UCSD-AML1 (cell line): ENCODE measurements around the gene MRPL50.

Experiments used
- DNase-seq: peaks from one replicate; lab custom pipeline; 2025; ENCODE audit not compliant: unreplicated experiment; lab: John Stamatoyannopoulos, UW

Gene MRPL50

DNA sequence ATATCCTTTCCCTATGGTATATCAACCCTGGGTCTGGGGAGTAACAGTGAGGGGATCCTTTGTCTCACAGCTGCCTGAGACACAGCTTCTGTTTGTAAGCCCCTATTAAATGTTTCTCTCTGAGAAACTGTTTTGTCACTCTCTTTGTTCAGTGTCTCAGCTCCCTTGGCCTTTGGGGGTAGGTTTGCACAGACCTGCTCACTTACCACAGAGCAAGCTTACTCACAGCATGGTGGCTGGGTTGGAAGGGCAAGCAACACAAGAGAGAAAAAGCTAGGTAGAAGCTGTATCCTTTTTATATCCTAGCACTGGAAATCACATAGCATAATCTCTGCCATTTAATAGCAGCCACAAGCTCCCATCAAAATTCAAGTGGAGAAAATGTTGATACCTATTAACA is 18.1 kb downstream of the MRPL50 start:
- DNase-seq = no peak

DNA sequence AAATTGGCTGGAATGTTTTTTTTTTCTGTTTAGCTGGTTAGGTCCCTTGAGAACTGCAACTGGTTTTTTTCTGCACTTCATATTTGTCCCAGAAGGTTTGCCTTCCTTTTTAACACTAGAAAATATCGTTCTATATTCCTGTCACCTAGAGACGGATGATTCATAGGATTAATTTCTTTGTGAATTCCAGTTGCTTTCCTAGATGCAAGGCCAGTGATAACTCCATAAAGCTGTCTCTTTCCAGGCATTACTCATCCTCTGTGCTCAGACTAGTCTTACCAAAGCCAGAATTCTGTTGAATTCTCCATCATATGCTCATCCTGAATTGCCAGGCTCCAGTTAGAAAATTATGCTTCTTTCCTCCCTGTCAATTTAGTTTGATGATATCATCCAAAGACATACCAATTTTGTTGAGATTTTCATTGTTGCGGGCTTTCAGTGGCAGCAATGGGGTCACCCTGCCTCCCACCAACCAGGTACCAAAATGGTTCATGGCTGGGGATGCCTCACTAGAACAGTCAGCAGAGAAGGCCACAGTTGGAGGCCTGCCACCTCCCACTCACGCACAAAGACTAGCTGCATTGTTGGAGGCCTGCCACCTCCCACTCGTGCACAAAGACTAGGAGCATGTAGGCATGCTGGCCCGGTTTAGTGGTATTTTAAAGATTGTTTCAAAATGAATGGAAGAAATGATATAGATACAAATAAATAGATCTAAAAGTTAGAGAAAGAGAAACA is 22.1 kb downstream of the MRPL50 start:
- no peak for DNase-seq

DNA sequence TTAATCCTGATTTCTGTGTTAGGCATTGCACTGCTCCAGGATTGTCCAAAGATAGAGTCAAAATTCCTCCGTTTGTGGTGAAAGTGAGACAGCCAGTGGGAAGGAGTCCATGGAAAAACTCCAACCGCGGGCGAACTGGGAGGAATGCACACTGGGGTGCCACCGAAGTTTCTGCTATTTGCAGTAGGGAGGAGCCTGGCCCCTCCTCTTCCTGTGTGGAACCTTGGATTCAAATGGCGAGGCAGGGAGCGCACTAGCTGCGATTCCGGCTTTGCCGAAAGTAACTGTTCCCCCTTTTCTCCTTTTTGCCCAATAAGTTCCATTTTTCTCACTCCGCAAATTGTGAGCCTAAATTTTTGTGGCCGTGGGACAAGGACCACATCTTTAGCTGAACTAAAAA is 22.9 kb downstream of the MRPL50 start:
- no peak for DNase-seq

DNA sequence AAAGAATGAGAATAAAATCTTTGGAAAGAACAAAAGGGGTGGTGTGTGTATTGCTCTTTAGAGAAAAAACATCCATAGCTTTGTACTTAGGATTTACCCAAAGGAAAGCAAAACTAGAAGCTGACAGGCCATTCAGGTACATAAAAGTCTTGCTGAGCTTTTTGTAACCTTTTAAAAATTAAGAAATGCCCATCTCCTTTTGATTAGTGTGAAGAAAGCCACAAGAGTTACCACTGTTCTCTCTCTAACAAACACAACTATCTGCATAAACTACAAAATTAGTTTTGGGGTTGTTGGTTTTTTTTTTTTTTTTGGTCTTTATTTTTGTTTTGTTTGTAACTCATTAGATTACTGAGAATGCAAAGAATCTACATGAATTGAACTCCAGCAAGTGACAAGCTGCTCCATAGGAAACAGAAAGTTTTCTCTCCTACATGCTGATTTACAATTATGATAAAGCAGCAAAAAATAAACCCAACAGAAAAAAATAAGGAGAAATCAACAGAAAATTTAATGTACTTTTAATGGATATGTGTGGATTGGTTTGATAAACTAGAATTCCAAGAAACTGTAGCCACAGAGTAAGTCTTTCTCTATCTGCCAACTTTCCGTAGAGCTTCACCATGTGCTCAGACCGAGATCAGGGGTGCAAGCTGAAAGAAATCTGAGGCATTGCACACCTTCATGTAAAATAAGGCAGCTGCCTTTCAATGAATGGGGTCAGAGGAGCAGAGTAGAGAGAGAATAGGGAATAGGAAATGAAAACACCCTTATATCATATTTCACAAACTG is 25.9 kb downstream of the MRPL50 start:
- DNase-seq = no peak

DNA sequence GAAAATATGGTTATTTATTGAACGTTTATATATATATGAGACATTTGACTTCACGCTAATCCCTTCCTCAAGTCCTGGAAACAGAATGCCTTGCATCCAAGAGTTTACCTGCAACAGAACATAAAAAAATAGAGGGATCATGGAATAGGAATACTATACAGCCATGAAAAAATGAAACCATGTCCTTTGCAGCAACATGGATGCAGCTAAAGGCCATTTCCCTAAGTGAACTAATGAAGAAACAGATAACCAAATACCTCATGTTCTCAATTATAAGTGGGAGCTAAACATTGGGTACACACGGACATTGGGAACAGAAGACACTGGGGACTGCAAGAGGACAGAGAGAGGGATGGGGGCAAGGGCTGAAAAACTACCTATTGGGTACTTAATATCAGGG is 26.6 kb downstream of the MRPL50 start:
- no peak for DNase-seq

DNA sequence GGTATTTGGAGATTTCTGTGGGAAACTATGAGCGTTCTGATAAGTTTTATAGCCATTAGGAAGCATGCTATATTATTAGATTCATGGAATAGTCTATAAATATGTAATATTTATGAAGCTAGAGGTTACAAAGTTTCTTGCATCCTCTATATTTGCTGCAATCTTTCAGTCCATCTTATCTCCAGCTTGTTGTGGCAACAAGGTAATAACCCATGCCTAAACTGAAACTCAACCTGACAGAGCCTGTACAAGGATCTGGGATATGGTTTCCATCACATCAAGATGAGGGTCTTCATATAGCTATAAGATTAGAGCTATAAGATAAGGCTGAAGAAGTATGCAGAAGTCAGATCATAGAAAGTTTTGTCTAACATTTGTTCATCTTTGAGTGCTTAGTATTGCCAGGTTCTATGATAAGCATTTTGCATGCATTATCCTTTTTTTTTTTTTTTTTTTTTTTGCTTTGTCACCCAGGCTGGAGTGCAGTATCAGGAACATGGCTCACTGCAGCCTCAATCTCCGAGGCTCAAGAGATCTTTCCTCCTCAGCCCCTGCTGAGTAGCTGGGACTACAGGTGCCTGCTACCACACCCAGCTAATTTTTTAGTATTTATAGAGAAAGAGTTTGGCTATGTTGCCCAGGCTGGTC is 28.4 kb downstream of the MRPL50 start:
- no peak for DNase-seq

DNA sequence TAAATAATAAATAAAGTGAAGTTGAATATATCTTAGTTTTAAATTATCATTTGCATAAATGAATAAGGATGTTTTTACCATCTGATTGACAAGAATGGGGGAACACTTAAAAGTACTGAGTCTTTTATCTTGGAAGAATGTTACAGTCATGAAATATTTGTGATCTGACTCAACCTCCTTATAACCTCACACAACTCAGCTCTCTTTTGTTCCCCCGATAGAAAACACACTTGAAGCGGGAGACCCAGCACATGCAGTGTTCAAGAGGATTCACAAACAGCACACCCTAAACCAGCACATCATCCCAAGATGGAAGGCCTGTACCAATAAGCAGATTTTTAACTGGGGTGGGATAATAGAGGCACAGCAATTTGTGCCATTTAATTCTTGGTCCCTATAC is 29.1 kb downstream of the MRPL50 start:
- no peak for DNase-seq

DNA sequence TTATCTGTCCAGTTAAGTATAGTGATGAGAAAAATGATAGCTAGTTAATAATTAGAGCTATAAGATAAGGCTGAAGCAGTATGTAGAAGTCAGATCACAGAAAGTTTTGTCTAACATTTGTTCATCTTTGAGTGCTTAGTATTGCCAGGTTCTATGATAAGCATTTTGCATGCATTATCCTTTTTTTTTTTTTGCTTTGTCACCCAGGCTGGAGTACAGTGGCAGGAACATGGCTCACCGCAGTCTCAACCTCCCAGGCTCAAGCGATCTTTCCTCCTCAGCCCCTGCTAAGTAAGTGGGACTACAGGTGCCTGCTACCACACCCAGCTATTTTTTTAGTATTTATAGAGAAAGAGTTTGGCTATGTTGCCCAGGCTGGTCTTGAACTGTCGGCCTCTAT is 31.1 kb downstream of the MRPL50 start:
- DNase-seq = no peak

DNA sequence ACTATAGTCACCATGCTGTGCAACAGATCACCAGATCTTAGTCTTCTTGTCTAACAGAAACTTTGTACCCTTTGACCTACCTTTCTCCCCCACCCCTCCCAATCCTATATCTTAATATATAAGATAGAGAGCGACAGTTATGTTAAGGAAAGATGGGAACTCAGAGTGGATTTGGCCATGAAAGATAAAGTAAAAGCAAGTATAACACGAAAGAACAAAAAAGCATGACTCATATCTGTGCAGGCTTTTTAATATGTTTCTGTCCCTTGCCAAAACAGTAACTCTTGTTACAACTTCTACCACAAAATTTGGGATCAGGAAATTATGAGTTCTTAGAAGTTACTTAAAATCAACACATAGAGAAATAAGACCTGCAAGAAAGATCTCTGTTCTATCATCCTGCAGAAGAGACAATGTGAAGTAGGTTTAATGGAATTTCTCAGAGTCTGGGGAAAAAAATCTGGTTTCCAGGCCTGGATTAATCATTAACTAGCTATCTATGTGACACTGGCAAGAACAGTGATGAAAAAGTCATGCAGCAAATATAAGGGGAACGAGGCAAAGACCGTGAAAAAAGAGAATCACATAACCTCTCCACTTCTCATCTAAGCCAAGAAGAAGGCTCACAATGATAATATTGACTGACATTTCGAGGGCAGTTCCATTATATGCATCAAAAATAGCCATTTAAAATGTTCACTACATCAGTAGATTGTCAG is 32.2 kb downstream of the MRPL50 start:
- no peak for DNase-seq

DNA sequence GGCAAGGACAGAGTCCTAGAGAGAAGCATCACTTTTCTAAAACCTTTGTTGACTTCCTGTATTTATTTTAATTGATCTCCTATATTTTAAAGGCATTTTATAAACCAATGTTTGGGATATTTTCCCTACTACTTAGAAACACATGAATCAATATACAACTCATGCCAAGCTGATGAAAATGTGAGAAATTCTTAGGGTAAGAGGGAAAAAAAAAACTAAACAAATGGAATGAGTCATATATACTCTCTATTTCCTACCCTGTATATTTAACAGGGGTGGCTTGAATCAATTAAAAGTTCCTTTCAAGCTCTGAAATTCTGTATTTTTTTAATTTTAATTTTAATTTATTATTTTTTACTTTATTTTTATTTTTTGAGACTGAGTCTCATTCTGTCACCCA is 33.2 kb downstream of the MRPL50 start:
- no peak for DNase-seq

DNA sequence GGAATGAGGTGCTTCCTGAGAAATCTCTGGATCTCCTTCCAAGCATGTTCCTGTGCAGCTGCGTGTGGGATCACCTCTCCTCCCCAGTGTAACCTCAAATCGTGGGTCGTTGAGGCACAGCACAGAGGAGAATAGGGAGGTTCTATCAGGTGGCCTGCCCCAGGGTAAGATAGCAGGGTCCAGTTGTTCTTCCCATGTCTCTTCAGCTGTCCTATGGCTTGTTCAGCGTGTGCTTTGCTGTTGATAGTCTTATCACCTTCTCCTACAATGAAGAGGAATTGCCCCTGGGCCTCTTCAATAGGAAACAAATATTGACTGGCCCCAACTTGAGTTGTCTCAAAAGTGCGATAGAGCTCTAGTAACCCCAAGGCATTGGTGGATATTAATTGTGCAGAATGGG is 36.0 kb downstream of the MRPL50 start:
- no peak for DNase-seq

DNA sequence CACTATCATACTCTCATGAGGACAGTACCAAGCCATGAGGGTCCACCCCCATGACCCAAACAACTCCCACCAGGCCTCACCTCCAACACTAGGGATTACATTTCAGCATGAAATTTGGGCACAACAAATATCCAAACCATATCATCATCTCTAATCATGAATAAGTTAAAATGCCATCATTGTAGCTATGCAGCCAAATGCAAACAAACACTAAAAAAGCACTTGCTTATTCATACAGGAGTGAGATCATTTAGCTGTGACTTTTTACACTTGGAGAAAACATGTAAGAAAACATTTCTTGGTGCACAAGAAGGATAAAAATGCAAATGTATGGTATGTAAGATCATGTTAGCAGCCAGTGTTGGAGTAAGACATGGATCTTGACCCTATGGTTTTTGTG is 37.8 kb downstream of the MRPL50 start:
- DNase-seq = no peak

DNA sequence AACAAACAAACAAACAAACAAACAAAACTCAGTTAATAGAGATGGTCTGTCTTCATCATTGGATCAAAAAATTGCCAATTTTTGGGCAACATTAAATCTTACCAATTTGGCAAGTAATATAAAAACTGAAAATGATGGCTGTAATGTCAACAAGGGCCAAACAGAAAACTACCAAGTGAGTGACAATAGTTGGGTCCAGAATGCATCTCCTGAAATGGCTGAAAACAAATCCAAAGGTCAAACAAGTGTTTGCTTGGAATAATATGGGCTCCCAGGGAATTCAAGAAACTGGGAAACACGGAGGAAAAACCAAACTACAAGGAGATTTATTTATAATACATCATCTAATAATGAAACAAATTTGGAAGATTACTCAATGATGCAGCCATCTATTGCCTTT is 38.7 kb downstream of the MRPL50 start:
- no peak for DNase-seq

DNA sequence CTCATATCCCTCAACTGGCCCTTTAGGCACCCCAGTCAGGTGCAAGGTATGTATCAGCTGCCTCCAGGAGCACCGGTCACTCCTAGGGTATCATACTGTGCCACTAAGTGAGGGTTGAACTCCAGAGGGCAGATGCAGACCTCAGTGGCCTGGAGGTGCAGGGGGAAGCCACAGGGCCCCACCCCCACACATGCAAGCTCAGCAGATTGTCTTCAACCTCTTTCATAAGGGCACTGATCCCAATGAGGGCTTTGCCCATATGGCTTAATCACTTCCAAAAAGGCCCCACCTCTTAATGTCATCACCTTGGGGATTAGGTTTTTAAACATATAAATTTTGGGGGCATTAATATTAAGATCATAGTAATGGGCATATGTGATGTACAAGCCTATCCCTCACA is 41.8 kb downstream of the MRPL50 start:
- DNase-seq = no peak

DNA sequence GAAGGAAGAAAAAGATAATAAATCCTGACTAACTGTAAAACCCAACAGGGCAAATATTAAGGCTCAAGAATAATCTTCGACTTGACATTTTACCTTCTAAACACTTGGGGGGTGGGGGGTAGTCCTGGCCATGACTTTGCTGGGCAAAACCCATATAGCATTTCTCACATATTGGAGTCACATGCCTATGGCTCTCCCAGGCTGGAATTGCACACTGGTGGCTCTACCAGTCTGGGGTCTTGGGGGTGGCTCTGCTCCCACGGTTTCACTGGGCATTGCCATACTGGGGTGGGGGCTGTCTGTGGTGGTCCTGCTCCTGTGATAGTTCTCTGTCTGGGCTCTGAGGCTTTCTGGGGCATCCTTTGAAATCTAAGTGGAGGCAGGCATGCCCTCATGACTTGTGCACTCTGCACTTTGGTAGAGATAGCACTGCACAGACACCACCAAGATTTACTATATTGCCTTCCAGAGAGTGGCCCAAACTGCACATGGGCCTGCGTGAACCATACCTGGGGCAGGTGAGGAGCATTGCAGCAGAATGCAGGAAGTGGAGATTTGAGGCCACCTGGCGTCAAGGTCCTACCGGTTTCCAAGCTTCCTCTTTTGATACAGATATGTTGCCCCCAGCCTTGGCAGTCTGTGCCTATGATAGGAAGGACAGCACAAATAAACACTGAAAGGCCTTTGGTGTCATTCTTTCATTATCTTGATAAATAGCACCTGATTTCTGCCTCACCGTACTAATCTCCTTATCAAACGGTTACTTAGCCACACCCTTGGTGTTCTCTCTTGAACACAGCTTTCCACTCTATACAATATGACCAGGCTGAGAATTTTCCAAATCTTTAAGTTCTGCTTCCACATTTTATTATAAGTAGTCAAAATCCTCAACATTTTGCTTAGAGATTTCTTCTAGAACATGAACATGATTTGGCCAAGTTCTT is 43.4 kb downstream of the MRPL50 start:
- DNase-seq = no peak

DNA sequence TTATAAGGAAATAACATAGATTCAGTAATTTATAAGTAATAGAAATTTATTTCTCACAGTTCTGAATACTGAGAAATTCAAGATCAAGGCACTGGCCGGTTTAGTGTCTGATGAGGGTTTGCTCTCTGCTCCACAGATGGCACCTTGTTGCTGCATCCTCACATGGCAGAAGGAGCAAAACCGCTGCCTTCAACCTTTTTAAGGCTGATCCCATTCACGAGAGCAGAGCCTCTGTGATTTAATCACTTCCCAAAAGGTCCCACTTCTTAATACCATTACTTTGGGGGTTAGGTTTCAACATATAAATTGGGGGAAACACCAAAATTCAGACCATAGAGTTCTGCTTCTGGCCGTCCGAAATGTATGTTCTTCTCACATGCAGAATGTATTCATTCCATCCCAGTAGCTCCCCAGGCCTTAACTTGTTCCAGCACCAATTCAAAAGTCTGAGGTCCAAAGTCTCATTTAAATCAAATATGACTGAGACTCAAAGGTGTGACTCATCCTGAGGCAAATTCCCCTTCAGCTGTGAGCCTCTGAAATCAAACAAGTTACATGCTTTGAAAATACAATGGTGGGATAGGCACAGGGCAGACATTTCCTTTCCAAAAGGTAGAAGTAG is 44.2 kb downstream of the MRPL50 start:
- DNase-seq = no peak

DNA sequence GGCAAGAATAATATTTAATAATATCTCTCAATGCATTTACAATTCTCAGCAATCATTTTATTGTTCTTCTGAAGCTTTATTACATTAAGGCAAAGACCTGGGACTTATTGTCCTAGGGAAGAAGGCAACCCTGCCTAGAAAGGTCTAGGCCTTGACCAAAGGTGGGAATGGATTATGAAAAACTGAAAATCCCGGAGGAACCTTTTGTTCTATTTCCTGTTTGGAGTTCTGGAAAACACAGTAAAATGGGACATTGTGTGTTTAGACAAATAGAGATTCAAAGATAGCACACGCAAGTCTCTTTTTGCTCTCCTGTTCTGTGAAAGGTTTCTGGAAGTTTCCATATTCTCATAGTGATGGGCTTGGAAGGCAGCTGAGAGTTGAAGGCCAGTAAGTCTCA is 44.7 kb downstream of the MRPL50 start:
- no peak for DNase-seq

DNA sequence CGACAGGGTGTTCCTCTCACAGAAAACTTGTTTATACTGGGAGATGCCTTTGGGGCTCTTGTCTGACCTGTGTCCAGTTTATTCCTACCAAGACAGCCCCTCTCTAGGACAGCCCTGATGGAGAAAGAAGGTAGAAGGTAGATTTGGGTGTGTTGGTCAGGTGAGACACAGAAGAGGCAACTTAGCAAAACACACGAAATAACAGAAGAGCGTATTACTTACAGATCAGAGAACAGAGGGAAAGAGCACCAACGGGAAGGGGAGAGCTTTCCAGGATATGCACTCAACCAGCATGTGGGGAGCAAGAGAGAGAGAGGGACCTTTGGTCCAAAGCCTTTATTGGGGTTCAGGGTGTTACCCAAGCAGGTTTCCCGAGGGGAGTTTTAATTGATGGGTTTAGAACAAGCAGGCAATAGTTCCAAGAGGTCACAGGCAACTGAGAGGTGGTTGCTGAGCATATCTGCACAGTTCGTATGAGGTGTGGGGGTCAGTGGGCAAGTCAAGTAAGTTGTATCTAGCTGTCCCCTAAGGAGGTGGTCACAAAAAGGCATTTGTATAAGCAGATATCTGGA is 45.4 kb downstream of the MRPL50 start:
- DNase-seq = no peak

DNA sequence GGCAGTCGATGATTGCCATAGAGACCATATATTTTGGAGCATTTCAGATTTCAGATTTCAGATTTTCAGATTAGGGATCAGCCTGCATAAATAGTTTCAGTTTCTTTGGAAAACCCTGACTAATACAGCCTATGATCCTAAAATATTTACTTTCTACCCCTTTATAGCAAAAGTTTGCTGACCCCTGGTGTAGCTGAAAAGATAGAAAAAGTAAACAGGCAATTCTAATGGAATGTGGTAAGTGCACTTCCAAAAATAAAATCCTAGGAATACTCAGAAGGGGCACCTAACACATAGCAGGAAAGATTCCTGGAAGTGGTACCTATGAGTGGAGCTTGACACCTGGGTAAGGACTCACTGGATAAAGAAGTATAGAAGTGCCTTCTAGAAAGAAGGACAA is 48.1 kb downstream of the MRPL50 start:
- no peak for DNase-seq

DNA sequence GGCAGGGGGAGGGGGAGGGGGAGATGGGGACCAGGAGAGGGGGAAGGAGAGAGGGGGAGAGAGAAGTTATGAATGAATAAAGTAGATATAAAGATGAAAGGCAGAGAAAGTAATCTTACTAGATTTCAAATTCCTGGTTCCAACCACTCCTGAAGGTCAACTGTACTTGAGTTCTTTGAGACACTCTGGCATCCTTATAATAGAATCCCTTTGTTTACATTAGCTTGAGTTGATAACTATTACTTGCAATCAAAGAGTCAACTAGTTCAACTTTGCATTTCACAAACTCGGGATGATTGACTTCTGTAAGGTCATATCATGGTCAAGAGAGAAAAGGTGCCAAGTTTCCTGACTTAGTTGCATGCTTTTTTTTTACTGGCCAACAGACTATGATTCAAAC is 55.8 kb downstream of the MRPL50 start:
- DNase-seq = no peak
